Mucosa of gallbladder (tissue), 1 donor: ENCODE data around the gene FA2H. TPM values are rescaled to one million over a fixed set of nuclear protein-coding genes. Genes with fewer than 3 reads are reported as not detected.
"Not testable (repeated sequence)": the region's sequence is repeated elsewhere in the genome, so short reads cannot be mapped to it uniquely, and the experiment has no call there.

Source experiments
- DNase-seq: peaks from one replicate; pipeline ENCODE4 v3.0.0-alpha.2; 2020; ENCODE audit warnings: low spot score
- total RNA-seq: library from RNA; stranded (reverse); gene quantifications from one replicate; pipeline ENCODE4 v1.2.1, GENCODE V29; 2021
- donor health status: DM: no; HTN: no; CAD: no.

FA2H gene
- total RNA-seq, 1 donor from 2014 or later = 82.2 TPM

DNA sequence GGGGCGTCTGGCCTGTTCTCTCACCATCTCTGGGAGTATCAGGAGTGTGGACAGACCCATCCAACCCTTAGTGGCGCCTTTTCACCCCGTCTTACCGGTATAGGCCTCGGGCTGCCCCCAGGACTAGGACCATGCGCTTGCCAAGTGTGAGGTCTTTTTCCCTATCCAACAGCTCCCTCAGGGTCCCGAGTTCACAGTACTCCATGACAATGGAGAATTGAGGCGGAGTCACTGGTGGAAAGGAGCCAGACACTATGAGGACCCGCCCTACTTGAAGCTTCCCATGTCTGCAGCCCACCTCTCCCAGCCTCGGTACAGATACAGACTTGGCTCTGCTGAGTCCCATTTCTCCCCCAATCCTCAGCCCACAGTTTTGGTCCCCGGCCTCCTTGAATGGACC, 92.1 kb downstream of the FA2H start:
- DNase-seq = no peak

DNA sequence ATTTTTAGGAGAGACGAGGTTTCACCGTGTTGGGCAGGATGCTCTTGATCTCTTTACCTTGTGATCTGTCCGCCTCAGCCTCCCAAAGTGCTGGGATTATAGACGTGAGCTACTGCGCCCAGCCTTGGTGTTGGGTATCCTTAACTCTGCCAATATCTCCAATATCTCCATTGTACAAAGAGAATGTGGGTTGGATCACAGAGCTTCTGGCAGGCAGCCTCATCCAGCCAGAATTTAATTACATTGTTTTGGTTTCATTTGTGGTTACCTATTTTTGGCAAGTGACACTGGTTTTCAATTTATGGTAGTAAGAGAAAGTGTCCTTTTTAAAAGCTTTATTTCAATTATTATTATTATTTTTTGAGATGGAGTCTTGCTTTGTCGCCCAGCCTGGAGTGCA, 93.9 kb downstream of the FA2H start:
- no peak for DNase-seq

DNA sequence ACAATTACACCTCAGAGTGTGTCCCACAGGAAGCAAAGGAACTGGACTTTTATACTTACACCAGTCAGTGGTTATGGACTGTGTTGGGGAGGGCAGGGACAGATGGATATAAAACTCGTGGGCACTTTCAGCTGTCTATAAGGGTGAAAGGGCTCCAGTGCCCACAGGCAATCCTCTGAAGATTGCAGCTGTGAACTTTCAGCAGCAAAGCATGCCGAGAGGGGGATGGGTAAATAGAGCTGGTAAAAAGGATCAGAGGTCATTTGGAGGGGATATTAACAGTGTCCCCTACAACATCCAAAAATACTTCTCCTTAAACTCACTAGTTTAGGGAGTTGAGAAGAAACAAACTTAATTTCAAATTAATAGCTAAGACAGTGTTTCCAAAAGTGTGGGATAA, 94.6 kb downstream of the FA2H start:
- DNase-seq = no peak

DNA sequence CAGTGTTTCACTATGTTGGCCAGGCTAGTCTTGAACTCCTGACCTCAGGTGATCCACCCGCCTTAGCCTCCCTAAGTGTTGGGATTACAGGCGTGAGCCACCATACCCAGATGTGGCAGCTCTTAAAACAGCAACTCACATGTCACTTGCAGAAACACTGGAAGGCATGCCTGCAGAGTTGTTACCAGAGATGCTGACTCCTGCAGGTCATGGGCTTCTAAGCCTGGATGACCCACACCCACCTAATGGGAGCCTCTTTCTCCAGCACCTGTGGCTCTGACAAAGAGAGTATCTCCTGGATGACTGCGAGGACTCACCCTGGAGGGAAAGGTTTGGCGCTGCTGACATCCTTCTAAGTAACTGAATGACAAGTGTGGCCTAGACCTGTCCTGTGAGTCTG, 96.8 kb downstream of the FA2H start:
- DNase-seq = no peak

DNA sequence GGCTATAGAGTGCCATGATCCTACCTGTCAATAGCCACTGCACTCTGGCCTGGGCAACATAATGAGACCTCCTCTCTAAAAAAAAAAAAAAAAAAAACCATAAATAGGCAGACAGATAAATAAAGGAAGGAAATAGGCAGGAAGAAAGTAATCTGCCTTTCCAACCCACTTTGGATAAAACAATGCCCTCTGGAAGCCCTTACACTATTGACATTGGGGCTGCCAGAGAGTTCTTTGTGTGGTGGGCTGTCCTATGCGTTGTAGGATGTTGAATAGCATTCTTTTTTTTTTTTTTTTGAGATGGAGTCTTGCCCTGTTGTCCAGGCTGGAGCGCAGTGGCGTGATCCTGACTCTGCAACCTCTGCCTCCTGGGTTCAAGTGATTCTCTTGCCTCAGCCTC, 100.7 kb downstream of the FA2H start:
- DNase-seq = no peak

DNA sequence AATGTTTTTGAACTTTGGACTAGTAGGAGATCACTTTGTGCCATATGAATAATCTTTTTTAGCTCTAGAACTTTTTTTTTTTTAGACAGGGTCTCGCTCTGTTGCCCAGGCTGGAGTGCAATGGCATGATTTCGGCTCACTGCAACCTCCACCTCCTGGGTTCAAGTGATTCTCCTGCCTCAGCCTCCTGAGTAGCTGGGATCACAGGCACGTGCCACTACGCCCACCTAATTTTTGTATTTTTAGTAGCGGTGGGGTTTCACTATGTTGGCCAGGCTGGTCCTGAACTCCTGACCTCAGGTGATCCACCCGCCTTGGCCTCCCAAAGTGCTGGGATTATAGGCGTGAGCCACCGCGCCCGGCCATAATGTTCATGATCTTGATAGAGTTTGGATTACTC, 105.7 kb downstream of the FA2H start:
- DNase-seq = not testable (repeated sequence)

DNA sequence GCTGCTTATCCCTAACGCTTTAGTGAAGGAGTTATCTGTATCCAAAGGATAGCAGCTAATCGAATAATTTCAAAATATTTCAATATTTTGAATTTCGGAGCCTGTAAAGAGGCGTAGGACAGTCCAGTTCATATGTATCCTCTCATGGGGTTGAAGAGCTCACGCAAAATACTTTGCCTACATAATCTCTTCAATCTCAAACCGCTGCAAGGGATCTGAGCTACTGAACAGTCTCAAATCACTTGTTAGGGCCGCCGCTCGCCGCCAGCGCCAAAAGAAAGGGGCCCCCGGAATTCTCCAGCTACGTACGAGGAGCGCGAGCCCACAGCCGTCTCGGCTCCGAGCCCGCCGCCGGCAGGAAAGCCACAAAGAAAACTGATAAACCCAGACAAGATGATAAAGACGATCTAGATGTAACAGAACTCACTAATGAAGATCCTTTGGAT, 107.3 kb downstream of the FA2H start:
- DNase-seq = peak; percentile 18

DNA sequence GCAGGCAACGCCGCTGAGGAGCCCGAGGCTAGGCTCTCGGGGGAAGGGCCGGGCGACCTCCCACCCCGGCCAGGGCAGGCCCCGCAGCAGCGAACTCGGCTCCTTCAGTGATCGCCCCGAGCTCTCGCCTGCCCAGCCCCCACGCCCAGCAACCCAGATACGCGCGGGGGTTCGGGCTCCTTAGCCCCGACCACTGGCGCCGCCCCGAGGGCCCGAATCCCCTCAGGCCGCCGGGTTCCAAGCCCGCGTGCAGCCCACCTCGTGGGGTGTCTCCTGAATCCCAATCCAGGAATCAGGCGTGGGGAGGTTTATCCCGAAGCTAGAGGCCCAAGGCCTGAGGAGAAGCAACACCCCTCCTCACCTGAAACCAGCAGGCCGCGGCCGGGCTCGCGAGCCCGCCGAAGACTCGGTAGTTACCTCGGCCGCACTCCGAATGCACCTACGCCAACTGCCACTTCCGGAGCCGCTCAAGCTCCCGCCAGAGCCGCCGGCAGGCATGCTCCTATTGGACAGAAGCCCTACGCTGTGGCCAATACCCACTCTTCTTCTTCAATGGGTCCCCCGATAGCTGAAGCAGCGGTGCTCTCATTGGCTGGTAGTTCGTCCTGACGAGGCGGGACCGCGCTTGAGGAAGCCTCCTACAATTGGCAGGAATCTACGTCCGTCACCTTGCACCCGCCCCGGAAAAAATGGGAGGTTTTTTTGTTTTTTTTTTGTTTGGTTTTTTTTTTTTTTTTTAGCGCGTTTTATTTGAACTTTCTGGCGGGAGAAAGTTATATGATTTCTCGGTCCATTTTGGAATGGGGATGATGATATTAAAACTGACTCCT, 108.0 kb downstream of the FA2H start, which contains the start of gene RFWD3:
Gene RFWD3, minus strand, starts transcription at position 453 of the 830 bp plus-strand sequence. CDS start 5,428 bp downstream, outside the sequence.
- DNase-seq = peak; percentile 99

DNA sequence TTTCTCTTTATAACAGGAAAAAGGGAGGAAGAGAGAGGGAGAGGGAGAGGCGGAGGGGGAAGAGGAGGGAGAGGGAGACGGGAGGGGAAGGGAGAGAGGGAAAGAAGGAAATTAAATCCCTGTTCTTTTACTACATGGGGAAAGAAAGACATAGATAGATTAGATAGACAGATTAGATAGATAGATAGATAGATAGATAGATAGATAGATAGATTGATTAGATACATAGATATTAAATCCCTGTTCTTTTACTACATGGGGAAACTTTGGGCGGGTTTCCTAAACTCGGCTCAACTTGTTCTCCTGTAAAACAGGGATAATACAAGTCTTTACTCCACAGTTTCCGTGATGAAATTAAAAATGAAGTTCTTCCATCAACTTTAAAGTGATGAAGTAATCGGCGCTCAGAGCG, 108.6 kb downstream of the FA2H start:
- no peak for DNase-seq

Other genes starting within 250 kb of the FA2H start
- gene GLG1, start 167.7 kb downstream of the FA2H start, total RNA-seq = 229 TPM
- 22.6 TPM for gene RFWD3, start 107.9 kb downstream of the FA2H start, total RNA-seq
- 12.8 TPM for gene MLKL, start 74.0 kb downstream of the FA2H start, total RNA-seq
- gene WDR59, start 210.3 kb upstream of the FA2H start, total RNA-seq = 72.5 TPM
- gene ZNRF1, start 224.2 kb upstream of the FA2H start, total RNA-seq = 30.7 TPM